ENCODE results near the gene BUD31. TPM values are rescaled to one million over a fixed set of nuclear protein-coding genes. Genes with fewer than 3 reads are reported as not detected.

The BUD31 gene
- total and polyA plus RNA-seq, 9 of the 15 experiments (the other 6 are each of a cell fraction or from before 2014, with no cell fraction given) = 105 to 342 (median 247) TPM

DNA sequence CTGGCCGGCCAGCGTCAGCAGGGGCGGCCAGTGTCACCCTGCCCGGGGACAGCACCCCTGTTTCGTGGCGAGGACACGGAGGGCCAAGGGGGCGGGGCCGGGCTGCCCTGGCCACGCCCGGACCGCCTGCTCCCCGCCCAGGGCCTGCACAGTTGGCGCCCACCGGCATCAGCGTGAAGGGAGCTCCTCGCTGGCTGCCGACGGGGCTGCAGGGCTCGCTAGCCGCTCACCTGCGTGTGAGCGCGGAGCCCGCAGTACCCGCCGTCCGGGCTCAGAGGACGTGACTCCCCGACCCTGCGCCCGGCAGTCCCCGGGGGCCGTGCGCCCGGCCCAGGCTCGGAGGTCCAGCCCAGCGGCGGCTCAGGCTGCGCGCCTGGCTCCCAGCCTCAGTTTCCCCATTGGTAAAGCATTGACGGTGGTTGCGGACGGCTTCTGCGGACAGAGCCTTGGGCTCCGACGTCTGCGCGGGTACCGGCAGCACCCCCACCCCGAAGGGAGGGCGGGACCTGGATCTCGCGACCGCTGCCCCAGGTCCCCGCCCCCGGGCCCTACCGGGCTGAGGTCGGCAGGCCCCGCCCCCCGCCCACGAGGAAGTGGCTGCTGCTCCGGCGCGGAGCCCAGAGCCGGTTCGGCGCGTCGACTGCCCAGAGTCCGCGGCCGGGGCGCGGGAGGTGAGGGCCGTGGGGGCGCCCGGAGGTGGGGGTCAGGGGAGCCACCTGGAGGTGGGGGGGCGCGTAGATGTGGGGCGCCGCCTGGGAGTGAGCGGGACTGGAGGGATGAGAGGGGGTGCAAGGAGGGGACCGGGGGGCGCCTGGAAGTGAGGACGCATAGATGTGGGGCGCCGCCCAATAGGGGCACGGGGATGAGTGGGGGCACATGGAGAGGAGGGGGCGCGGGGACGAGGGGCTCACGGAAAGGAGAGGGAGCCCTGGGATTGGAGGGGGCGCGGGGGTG lies 34.4 kb upstream of the BUD31 start, which contains the start of gene ARPC1B (continued):
- TF ChIP-seq CREM (IDR thresholded peaks at IDR 0.05; ENCODE audit: low read depth) = peak; percentile 42; the same call in 1 of the 2 replicates
- TF ChIP-seq TGIF2 (CRISPR knock-in tag; IDR thresholded peaks at IDR 0.05) = peak; percentile 10; the same call in 1 of the 2 replicates
- TF ChIP-seq ZBTB17 (CRISPR knock-in tag; IDR thresholded peaks at IDR 0.05) = 0 out of 2 replicates have a peak, but pooled peaks have one; percentile 15
- TF ChIP-seq SAP30 (IDR thresholded peaks at IDR 0.05; ENCODE audit: borderline replicate concordance, insufficient read depth, low read depth, low read length, poor library complexity, severe bottlenecking) = peak; percentile 72
- TF ChIP-seq SIN3A (IDR thresholded peaks at IDR 0.05; ENCODE audit: borderline replicate concordance in 2 of 2, control insufficient read depth in 1 of 2, low read depth in 2 of 2, low read length in 2 of 2) = peak in 1 of 2 experiments; percentile 94; a peak in 2 of 4 replicates
- TF ChIP-seq, protein P1, sequence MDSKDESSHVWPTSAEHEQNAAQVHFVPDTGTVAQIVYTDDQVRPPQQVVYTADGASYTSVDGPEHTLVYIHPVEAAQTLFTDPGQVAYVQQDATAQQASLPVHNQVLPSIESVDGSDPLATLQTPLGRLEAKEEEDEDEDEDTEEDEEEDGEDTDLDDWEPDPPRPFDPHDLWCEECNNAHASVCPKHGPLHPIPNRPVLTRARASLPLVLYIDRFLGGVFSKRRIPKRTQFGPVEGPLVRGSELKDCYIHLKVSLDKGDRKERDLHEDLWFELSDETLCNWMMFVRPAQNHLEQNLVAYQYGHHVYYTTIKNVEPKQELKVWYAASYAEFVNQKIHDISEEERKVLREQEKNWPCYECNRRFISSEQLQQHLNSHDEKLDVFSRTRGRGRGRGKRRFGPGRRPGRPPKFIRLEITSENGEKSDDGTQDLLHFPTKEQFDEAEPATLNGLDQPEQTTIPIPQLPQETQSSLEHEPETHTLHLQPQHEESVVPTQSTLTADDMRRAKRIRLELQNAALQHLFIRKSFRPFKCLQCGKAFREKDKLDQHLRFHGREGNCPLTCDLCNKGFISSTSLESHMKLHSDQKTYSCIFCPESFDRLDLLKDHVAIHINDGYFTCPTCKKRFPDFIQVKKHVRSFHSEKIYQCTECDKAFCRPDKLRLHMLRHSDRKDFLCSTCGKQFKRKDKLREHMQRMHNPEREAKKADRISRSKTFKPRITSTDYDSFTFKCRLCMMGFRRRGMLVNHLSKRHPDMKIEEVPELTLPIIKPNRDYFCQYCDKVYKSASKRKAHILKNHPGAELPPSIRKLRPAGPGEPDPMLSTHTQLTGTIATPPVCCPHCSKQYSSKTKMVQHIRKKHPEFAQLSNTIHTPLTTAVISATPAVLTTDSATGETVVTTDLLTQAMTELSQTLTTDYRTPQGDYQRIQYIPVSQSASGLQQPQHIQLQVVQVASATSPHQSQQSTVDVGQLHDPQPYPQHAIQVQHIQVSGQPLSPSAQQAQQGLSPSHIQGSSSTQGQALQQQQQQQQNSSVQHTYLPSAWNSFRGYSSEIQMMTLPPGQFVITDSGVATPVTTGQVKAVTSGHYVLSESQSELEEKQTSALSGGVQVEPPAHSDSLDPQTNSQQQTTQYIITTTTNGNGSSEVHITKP (IDR thresholded peaks at IDR 0.05; ENCODE audit: partially characterized antibody) = peak; percentile 6
- TF ChIP-seq SP1 (CRISPR knock-in tag; IDR thresholded peaks at IDR 0.05) = peak; percentile 88
- peak; percentile 43 for TF ChIP-seq CCNT2 (IDR thresholded peaks at IDR 0.05; ENCODE audit: borderline replicate concordance, extremely low read depth, insufficient read length, low read depth, low read length)
- TF ChIP-seq FOXJ3 (CRISPR knock-in tag; IDR thresholded peaks at IDR 0.05) = no peak
- TF ChIP-seq NFIC (IDR thresholded peaks at IDR 0.05) = peak; percentile 75
- no peak for TF ChIP-seq MEIS2 (IDR thresholded peaks at IDR 0.05; ENCODE audit: partially characterized antibody)
- 0 out of 2 replicates have a peak, but pooled peaks have one; percentile 6 for TF ChIP-seq TCF3 (CRISPR knock-in tag; IDR thresholded peaks at IDR 0.05)
- TF ChIP-seq NRF1 (conservative IDR thresholded peaks at IDR 0.05 in 1 of 2, IDR thresholded peaks at IDR 0.05 in 1 of 2) = peak; percentile 76 to 80
- peak; percentile 80 for TF ChIP-seq L3MBTL2 (IDR thresholded peaks at IDR 0.05)
- 0 out of 2 replicates have a peak, but pooled peaks have one; percentile 19 for TF ChIP-seq ZSCAN32 (CRISPR knock-in tag; IDR thresholded peaks at IDR 0.05)
- TF ChIP-seq ETV6 (IDR thresholded peaks at IDR 0.05; ENCODE audit: borderline replicate concordance in 1 of 2, low read depth in 2 of 2, low read length in 1 of 2) = peak in 1 of 2 experiments; percentile 42; a peak in 1 of 4 replicates
- TF ChIP-seq ETV6 (CRISPR knock-in tag; IDR thresholded peaks at IDR 0.05; ENCODE audit: borderline replicate concordance) = no peak
- TF ChIP-seq ZBTB9 (CRISPR knock-in tag; IDR thresholded peaks at IDR 0.05) = 0 out of 2 replicates have a peak, but pooled peaks have one; percentile 22
- no peak for TF ChIP-seq GABPB2 (CRISPR knock-in tag; conservative IDR thresholded peaks at IDR 0.05)
- TF ChIP-seq XRCC3 (IDR thresholded peaks at IDR 0.05) = no peak
- TF ChIP-seq TCF7 (IDR thresholded peaks at IDR 0.05; ENCODE audit: borderline replicate concordance) = 0 out of 2 replicates have a peak, but pooled peaks have one; percentile 51
